ENCODE results near the gene KIRREL3. TPM values are rescaled to one million over a fixed set of nuclear protein-coding genes. Genes with fewer than 3 reads are reported as not detected.

The KIRREL3 gene
- polyA plus RNA-seq, 1 of the 3 experiments (the other 2 are of a cell fraction): 3.7 TPM

DNA sequence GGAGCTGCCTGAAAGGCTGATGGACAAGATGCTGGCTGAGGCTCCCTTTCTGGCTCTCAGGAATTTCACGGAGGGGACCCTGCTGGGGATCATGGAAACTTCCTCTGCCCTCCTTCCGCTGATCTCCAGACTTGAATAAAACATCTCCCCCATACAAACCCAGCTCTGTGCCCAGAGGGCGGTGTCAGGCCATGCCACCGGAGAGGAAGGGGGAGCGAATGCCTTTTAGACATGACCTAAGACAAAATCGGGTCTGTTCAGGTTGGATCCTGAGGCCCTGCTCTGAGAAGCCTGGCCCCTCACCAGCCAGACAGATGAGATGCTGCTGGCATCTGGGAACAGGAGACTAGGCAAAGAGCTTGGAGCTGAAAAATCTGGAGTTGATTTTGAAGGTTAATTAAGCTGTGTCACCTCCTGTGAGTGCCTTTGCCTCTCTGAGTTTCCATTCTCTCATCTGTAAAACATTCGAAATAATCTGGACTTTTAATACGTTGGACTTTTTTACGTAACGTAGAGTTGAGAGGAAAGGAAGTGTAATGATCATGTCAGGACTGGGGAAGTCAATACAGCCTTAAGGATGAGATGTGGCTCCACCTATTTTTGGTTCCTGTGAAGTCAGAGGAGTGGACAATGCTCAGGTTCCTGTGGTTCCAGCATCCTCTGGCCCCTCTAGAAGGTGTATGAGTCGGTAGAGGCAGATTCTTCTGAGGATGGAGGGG lies 481.4 kb downstream of the KIRREL3 start:
- Histone ChIP-seq H3K9me2 (no peaks in the 10 kb centered on the region), H2AFZ (ENCODE audit: low read depth) (no peak overlapping the region), H3F3A (replicated peaks; ENCODE audit: insufficient read depth) (no peaks in the 10 kb centered on the region), H3K4me1 (ENCODE audit: control insufficient read depth in 1 of 2, insufficient read depth in 2 of 2, low read depth in 1 of 2, low read length in 1 of 2) (peaks cover 0 to 65% of the 10 kb centered on the region in 2 experiments; a peak in 2 of 4 replicates), H3K27me3 (ENCODE audit: insufficient read depth) (no peaks in the 10 kb centered on the region), H3K9ac (no peak overlapping the region), H3K4me2 (no peak overlapping the region), H3K36me3 (replicated peaks in 1 of 2; ENCODE audit: control insufficient read depth in 1 of 2, insufficient read depth in 2 of 2, low read length in 1 of 2) (no peaks in the 10 kb centered on the region), H3K79me2 (ENCODE audit: insufficient read depth) (no peaks in the 10 kb centered on the region), H3K4me3 (ENCODE audit: low read depth in 2 of 2, low read length in 1 of 2) (no peak overlapping the region), H3K9me3 (no peaks in the 10 kb centered on the region), H4K20me1 (ENCODE audit: insufficient read depth) (no peaks in the 10 kb centered on the region), H3K27ac (ENCODE audit: low read depth in 2 of 2, low read length in 1 of 2) (peak overlapping the region in 1 of 2 experiments; percentile 96; a peak in 2 of 4 replicates)
- peak; percentile 14; the same call in 1 of the 2 replicates for TF ChIP-seq RCOR1 (IDR thresholded peaks at IDR 0.05; ENCODE audit: low read length)
- no peak for TF ChIP-seq NFIC (IDR thresholded peaks at IDR 0.05; ENCODE audit: borderline replicate concordance)
- peak; percentile 59 for DNase-seq
- 81% methylated on average over 11 of the region's 11 CpGs for WGBS (ENCODE audit: low lambda C conversion rate)
- ChIA-PET CTCF (interaction anchor here (0.6 to 3.7 kb wide), 10 partner anchors 8 to 209 kb away, joined by 3 to 22 read pairs (median 4); no protein-coding TSS in a partner anchor), POLR2A (interaction anchor here (1.1 kb wide), 1 partner anchor 26 kb away, joined by 6 read pairs; no protein-coding TSS in a partner anchor)

DNA sequence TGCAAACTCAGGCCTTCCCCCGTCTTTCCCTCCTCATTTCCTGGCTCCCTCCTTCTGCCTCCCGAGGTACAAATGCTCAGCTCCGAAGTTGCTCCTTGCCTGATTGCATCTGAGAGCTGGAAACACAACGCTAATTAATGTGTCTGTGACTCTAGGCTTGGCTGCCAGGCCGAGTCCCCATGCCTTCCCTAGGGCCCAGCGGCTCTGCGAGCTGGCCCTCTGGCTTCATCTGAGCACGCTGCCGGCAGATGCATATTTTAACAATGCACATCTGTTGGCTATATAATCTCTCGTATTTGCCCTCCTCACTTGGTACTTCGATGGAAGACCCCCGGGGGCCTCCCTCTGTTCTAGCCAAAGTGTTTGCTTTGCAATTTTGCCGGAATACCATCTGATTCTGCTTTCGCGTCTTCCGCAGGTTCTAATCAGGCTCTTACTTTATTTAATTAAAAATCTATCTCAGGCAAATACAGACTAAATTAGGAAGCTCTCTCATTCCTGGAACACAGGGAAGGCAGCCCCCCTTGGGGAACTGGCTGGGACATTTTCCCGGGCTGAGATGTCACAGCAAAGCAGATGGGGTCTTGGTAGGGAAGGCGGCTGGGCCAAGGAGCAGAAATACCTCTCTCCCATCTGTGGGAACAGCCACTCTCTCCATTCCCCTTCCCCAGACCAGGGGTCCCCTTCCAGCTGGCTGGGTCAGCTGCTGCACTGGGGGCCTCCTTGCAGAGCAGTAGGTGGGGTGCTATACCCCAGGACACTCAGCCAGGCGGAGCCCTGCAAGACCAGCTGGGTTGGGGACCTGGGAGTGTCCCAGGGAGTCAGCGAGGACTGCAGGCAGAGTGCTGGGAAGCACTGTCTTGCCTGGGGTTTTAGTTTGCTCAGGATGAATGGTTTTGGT lies 482.2 kb downstream of the KIRREL3 start:
- WGBS (ENCODE audit: low lambda C conversion rate): 43% methylated on average over 18 of the region's 20 CpGs
- CTCF ChIA-PET: interaction anchor here (0.7 to 3.7 kb wide), 9 partner anchors 9 to 209 kb away, joined by 3 to 22 read pairs (median 4); no protein-coding TSS in a partner anchor
- Histone ChIP-seq H3F3A (replicated peaks; ENCODE audit: insufficient read depth) (no peaks in the 10 kb centered on the region), H3K79me2 (ENCODE audit: insufficient read depth) (no peaks in the 10 kb centered on the region), H3K9ac (no peak overlapping the region), H3K27ac (ENCODE audit: low read depth in 2 of 2, low read length in 1 of 2) (peak overlapping the region in 1 of 2 experiments; percentile 96; a peak in 2 of 4 replicates), H3K9me2 (no peaks in the 10 kb centered on the region), H3K27me3 (ENCODE audit: insufficient read depth) (no peaks in the 10 kb centered on the region), H3K36me3 (replicated peaks in 1 of 2; ENCODE audit: control insufficient read depth in 1 of 2, insufficient read depth in 2 of 2, low read length in 1 of 2) (no peaks in the 10 kb centered on the region), H2AFZ (ENCODE audit: low read depth) (no peak overlapping the region), H3K4me2 (no peak overlapping the region), H4K20me1 (ENCODE audit: insufficient read depth) (no peaks in the 10 kb centered on the region), H3K4me3 (ENCODE audit: low read depth in 2 of 2, low read length in 1 of 2) (no peak overlapping the region; a peak in 1 of 4 replicates), H3K9me3 (no peaks in the 10 kb centered on the region), H3K4me1 (ENCODE audit: control insufficient read depth in 1 of 2, insufficient read depth in 2 of 2, low read depth in 1 of 2, low read length in 1 of 2) (peaks cover 0 to 65% of the 10 kb centered on the region in 2 experiments; a peak in 2 of 4 replicates)
- peak; percentile 81 for DNase-seq
- TF ChIP-seq FOXJ3 (CRISPR knock-in tag; IDR thresholded peaks at IDR 0.05): peak; percentile 70
- TF ChIP-seq USF2 (IDR thresholded peaks at IDR 0.05; ENCODE audit: borderline replicate concordance, low read depth, low read length): no peak
- peak; percentile 31; the same call in 1 of the 2 replicates for TF ChIP-seq RCOR1 (IDR thresholded peaks at IDR 0.05; ENCODE audit: low read length)
- peak; percentile 84 for TF ChIP-seq GATA2 (CRISPR knock-in tag; IDR thresholded peaks at IDR 0.05)
- peak in 1 of 2 experiments; percentile 57; a peak in 2 of 4 replicates for TF ChIP-seq EP300 (IDR thresholded peaks at IDR 0.05; ENCODE audit: borderline replicate concordance in 1 of 2, low read depth in 1 of 2, low read length in 1 of 2)
- no peak for TF ChIP-seq IRF3 (IDR thresholded peaks at IDR 0.05; ENCODE audit: low read depth, low read length)
- POLR2A ChIA-PET: interaction anchor here (1.1 kb wide), 1 partner anchor 27 kb away, joined by 6 read pairs; no protein-coding TSS in a partner anchor

All from SK-N-SH (cell line).